Fibroblast of peridontal ligament (primary cell): ENCODE measurements around the gene SMS.

ENCODE experiments used
- DNase-seq: peaks from one replicate; pipeline ENCODE4 v3.0.0-alpha.2; 2010; ENCODE audit errors: extremely low read depth

SMS gene

DNA sequence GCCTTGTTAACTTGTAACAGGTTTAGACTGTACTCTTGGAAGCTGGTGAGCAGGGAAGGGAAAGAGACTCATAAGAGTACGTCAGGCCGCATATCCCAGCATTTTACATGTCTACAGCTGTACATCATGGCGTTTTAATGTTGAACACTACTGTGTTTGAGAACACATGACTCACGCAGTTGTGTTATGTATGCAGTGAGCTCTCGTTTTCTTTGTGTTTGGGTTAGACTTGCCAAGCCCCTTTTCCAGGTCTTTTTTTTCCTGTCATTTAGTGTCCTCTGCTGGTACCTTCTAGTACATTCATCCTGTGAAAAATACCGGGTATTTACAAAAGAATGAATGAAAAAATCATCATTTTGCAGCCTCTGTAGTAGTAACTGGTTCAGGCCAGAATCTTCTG lies 35.3 kb downstream of the SMS start:
- peak; percentile 83 for DNase-seq

DNA sequence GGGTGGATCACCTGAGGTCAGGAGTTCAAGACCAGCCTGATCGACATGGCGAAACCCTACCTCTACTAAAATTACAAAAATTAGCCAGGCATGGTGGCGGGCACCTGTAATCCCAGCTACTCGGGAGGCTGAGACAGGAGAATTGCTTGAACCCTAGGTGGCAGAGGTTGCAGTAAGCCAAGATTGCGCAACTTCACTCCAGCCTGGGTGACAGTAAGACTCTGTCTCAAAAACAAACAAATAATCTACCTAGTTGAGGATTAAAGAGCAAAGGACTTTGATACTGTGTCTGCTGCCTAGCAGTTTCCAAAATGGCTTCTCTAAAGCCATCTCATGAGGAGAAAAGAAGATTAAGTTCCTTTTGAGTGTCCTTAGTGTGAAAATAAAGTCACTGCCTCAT lies 37.8 kb downstream of the SMS start:
- no peak for DNase-seq

DNA sequence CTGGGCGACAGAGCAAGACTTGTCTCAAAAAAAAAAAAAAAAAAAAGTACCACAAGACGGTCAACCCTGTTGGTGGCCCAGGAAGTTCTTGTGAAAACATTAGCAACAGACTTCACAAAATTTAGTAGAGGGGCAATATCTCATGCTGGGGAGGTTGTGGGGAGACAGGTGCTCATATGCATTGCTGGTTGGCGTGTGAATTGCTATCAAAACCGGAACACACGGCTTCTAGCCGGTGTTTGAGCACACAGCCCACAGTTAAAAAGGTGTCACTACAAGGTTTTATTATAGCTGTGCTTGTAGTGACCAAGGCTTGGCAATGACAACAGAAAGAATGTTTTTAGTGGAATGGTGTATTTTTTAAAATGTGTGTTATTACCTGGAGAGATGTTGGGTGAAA lies 41.8 kb downstream of the SMS start:
- DNase-seq, result no peak

DNA sequence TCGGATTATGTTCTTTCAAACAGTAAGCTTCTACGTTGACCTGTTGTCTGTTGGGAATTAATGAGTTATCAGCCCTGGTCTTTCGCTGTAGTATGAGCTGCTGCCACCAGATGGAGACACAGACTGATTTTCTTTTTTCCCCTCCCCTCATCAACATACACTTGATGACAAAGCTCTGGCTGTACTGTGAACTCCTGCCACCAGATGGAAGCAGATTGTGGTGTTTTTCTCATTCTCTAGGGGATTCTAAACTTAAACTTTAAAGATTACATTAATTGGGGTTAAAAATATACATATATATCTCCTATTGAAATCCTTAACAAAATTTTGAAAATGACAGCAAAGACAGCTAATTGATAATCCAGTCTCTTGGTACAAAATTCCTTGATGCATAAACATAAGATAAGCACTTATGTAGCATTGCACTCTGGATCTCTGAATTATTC lies 44.8 kb downstream of the SMS start:
- DNase-seq, result peak; percentile 86

DNA sequence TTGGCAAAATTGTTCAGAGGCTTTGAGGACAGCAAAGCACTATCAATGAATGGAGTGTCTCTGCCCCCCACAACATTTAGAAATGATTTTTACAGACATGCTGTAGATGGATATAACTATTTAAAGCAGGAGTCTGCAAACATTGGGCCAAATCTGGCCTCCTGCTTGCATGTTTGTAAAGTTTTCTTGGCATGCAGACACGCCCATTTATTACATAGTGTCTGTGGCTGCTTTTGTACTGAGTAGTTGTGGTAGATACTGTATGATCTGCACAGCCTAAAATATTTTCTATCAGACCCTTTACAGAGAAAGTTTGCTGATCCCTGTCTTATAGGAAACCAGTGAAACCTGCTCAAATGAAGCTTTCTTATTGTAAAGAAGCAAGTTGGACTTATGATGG lies 46.1 kb downstream of the SMS start:
- DNase-seq, result peak; percentile 45

DNA sequence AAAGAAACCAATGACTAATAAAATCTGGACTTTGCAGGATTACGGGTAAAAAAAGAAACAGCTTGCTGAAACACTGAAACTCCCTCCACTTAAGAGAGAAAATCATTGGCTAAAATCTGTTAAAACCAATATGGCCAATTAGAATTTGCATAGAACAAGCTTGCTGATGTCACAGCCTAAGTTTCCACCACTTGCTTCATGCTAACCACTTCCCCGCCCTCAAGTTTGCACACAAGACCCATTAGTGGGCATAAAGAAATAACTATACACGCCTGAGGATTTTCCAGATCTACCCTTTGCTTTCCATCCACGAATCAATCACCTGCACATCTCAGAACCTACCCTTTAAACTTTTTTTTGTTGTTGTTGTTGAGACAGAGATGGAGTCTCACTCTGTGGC lies 48.9 kb downstream of the SMS start:
- no peak for DNase-seq

DNA sequence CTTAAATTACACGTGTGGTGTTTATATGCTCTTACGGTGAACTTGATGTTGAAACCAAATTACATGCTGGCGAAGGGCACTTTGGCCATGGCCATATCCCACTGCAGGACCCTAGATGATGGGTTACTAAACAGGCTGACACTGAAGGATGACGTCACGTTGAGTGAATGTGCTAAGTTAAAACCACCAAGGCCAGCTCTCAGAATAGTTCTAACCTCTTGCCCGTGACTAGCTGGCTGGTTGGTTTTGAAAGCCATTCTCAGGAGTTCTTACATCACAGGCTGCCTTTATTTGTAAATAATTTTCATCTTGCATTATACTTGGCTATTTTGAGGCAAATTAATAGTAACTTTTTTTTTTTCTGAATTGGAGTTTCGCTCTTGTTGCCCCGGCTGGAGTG lies 50.3 kb downstream of the SMS start:
- DNase-seq, result no peak

DNA sequence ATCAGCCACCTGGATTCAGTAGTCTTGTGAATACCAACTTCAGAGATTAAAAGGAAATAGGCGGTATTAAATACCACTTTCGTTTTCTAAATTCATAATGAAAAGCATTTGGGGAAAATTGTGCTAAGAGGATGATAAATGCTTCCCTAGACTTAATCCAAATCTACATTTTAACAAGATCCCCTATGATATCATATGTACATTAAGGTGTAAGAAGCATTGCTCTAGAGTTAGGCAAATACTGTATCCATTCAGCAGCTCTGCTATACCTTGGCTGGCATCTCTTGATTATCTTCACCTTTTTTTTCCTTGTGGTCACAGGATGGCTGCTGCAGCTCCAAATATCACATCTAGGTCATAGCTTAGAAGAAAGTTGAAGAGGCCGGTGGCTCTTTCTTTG lies 51.0 kb downstream of the SMS start:
- no peak for DNase-seq

DNA sequence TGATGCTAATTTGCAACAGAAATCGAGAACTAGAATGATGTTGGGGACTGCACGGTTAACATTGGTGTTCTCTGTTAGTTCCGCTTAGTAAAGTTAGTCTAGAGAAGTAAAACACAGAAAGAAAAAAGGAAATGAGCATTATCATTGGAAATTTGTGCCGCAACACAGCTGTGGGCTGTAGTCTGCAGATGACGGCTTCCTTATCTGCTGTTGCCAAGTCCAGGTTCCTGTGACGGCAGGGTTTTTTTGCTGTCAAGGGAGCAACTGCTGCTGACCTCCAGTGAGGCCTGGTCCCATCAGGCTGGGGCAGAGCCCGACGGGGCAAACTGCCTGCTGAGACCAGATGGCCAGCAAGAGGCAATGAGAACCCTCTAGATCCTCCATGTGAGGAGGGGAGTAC lies 52.8 kb downstream of the SMS start:
- DNase-seq, result no peak

DNA sequence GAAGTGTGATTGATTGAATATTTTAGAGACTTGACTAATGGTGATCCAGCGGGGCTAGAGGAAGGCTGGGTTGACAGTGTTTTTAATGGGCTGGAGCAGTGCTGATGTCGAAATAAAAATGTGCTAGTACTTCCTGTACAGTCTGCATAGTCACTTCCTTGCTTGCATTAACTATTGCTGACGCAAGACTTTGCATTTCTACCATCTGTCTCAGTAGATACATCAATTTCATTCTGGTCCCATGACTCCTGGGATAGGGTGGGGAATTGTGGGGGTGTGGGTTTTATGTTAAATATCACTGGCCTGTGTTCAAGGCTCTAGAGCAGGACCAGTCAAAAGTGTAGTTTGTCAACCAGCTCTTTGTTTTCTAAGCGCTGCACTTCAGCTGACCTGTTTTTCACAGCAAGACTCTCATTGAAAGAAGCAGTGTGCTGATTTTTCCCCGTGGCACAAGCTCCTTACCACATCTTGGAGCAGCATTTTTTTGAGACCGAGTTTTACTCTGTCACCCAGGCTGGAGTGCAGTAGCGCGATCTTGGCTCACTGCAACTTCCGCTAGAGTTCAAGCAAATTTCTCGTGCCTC lies 56.5 kb downstream of the SMS start:
- DNase-seq, result peak; percentile 37

DNA sequence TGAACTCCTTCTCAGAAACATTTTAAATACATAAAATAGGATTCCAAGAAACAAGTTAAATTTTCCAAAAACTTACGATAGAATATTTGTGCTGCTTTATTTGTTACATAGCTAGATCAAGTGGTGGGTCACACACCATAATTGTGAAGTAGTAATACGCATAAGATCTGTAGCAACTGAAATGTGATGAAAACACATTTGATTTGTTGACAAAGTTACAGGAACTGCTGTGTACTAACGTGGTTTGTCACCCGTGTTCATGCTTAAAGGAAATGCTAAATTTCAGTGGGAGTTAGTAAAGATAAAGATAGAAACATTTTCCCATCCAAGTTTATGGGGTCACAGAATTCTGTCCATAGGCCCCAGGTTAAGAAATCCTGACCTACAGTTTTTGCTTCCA lies 57.5 kb downstream of the SMS start:
- DNase-seq, result no peak

DNA sequence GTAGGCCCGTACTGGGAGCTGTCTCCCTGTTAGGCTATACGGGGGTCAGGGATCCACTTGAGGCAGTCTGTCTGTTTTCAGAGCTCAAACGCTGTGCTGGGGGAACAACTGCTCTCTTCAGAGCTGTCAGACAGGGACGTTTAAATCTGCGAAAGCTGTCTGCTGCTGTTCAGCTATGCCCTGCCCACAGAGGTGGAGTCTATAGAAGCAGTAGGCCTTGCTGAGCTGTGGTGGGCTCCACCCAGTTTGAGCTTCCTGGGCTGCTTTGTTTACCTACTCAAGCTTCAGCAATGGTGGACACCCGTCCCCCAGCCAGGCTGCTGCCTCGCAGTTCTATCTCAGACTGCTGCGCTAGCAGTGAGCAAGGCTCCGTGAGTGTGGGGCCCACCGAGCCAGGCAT lies 64.4 kb downstream of the SMS start:
- no peak for DNase-seq

DNA sequence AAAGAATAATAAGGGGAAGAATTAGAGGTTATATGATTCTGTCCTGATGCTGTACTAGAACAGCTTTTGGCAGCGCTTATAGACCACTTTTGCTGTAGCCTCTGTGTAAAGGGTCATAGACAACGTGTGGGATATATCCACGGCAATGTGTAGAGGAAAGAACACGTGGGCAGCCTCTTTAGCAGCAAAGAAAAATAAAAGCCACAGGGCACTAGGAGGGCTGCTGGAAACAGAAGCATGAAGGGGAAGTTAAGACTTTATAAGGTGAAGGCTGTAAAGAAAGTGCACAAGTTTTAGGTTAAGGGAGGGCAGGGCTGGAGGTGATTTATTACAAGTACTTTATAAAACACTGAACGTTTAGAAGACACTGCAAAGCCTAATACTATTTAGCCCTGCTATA lies 71.5 kb downstream of the SMS start:
- no peak for DNase-seq

DNA sequence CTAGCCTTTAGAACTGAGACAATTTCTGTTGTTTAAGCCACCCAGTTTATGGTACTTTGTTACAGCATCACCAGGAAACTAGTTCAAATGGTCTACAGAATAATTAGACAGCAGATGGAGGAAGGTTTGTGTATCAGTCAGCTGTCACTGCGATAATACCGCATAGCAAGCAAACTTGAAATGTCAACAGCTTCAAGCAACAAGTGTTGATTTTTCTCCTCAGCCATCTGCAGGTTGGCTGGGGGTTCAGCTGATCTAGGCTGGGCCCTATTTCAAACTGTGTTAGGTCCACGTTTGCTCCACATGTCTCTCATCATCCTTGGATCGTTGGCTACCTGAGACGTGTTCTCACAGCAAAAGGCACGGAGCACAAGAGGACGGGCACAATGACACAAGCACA lies 72.4 kb downstream of the SMS start:
- DNase-seq, result no peak

DNA sequence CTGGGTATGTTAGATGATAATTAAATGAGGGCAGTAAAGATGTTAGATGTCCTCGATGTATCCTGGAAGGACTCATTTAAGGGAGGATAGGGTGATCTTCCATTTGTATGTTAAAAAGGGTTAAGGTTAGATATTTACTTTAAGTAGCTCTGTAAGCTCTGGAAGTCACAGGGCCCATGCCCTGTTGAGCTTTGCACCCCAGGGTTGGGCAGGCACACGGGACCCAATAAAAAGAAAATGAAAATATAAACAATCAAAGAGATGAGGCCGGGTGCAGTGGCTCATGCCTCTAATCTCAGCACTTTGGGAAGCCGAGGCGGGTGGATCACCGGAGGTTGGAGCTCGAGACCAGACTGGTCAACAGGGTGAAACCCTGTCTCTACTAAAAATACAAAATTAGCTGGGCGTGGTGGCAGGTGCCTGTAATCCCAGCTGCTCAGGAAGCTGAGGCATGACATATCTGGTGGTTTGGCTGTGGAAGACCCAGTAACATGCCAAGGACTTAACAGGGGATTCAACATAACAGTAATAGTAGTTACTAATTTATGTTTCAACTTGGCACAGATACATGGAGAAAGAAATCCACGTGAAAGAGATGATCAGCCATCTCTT lies 74.7 kb downstream of the SMS start:
- no peak for DNase-seq

DNA sequence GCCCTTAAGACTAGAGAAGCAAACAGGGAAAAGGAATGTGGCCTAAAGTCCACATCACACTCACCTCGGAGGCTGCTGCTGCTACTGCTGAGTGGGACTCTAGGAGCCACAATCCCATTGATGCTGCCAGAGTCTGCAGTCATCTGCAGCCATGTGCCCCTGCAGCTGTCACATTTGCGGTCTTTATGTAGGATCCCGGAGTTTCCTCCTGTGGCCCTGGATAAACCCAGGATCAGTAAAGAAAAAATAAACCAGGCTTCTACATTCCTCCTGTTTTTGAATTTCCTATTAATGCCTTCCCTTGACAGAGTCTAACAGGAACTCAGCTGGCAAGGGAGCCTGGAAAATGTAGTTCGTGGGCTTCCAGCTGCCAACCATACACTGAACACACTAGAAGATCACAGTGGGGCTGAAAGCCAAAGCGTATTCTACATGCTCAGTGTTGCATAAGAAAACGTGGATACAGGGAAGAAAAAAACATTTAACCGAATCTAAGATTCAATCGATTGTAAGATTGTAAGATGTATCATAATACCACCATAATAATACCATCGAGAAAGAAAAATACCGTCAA lies 81.3 kb downstream of the SMS start:
- no peak for DNase-seq

DNA sequence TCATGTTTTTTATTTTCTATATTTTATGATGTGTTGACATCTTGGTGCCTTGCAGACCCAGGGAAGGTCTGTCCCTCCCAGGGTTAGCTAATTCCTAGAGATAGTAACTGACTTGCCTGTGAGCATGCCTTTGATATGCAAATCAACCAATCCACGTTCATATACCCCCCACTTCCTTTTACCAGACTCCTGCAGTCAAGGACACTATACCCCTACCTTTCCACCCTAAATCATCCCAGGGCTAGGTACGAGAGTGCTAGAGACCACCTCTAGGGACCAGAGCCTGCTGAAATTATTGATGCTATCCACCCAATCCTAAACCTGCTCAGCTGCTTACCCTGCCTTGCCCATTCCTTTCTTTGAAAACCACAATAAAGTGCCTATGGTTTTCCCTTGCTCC lies 84.1 kb downstream of the SMS start:
- no peak for DNase-seq

DNA sequence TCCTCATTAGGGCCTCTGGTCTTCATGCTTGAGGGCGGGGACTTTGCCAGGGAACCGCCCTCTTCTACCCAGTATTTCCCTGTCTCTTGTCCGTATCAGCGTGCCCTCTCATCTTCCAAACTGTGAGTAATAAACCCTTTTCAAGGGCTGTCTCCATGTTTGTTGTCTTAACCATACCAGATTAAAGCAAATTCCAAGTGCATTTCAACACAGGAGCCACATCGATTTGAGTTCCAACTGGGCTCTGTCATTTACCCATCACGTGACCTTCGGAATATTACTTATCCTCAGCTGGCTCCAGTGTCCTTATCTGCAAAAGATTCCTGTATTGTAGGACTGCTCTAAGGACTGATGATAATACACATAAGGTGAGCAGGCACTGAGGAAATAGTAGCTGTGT lies 85.2 kb downstream of the SMS start:
- DNase-seq, result no peak

DNA sequence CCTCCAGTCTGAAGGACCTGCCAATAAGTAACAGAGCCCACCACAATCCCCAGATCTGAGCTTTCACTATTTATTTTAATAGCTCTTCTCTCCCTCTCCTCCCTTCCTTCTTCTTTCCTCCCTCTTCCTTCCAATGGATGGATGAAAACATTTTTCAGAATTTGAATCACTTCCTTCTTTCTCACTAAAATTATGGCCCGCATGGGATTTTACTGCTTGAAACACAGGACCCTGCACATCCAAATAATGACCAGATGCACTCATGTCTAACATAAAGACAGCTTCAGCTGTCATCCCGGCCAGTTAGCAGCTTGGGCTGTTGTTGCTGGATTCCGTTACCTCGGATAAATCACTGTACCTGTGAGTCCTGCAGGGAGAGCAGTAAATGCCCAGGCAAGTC lies 86.2 kb downstream of the SMS start:
- no peak for DNase-seq

DNA sequence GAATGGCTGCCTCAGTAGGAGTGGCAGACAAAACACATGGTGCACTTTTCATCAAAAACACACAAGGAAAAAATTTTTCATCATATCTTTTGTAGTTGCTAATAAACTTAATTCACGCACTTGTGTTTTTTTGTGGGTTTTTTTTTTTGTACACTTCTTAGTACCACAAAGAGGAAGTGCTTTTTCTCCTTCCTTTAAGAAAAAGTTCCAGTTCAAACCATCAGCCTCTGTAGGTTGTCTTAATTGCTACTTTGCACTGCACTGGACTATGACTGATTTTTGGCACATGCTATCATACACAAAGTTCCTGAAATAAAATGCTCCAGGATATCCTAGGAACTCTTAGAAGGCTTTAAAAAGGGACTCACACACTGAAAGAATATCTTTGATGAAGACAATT lies 91.6 kb downstream of the SMS start, which contains the start of gene PHEX:
Gene PHEX, plus strand, starts transcription at position 242 of the 400 bp plus-strand sequence. CDS start 681 bp downstream, outside the sequence.
- no peak for DNase-seq

DNA sequence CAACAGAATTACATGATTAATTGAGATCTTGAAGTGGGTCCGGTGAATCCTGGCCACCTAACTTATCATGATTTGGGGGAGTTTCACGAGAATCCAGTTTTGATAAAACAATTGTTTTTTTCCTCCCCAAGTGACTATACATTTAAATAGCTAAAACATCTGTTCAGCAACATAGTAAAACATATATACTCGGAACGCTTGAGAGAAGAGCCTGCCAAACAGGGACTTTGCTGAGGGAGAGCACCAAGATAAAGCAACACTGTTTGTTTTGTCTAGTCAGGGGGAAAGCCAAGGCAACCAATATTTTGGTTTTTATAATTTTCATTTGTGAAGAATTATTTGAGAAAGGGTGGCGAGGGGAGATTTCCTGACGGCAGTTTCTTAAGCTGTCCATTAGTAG lies 92.0 kb downstream of the SMS start:
- no peak for DNase-seq

DNA sequence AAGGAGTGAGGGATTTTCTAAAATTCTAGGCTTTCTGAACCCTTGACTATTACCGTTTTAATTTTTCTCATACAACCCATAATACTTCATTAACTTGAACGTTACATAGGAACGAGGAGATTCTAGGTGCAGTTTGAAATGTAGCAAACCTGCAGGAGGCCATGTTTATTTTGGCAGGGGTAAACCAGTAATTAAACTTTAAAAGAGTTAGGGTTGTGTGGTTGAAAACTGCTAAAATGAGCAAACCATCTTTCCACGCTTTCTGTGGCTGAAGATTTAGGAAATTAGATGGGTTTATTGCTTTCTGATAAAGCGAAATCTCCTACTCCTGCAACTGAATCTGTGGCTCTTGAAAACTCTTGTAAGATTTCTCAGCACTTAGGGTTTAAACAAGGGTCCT lies 93.3 kb downstream of the SMS start:
- DNase-seq, result no peak

DNA sequence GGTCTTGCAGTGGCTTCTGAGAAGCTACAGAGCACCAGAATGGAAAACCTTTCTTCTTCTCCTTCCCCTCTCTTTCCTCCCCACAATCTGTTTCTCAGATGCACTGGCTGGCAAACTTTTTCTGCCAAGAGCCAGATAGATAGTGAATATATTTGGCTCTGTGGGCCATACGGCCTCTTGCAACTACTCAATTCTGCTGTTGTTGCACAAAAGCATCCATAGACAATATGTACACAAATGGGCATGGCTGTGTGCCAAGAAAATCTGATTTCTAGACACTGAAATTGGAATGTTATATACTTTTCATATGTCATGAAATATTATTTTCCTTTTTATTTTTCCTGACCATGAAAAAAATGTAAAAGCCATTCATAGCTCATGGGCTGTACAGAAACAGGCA lies 94.7 kb downstream of the SMS start:
- no peak for DNase-seq

DNA sequence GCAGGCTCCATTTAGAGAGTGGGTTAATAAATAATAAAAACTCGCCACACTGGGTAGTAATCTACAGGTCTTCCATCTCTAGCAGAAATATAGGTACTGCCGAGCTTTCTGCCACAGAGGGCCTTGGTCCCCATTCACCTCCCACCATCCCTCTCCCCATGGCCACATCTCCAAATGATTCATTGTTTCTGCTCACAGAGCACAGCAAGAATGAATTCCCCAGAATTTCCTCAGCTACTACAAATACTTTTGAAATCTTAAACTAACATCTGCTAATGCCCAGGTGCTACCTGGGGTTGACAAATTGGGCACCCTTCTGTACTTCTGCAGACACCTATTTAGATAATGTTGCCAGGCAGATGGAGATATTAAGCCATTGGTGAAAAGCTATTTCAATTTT lies 96.7 kb downstream of the SMS start:
- no peak for DNase-seq
